ENCODE data around the gene STYXL1.

Gene STYXL1

DNA sequence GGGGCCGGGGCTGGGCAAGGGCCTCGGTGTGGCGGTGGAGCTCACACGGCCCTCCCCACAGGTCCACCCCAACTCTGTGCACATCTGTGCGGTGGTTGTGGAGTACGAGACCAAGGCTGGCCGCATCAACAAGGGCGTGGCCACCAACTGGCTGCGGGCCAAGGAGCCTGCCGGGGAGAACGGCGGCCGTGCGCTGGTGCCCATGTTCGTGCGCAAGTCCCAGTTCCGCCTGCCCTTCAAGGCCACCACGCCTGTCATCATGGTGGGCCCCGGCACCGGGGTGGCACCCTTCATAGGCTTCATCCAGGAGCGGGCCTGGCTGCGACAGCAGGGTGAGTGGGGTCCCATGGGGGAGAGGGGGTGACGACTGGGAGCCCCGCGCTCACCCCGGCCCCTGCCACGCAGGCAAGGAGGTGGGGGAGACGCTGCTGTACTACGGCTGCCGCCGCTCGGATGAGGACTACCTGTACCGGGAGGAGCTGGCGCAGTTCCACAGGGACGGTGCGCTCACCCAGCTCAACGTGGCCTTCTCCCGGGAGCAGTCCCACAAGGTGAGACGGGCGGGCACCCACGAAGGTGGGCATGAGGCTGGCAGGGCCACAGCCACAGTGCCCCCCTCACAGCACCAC is 62.2 kb downstream of the STYXL1 start:
- TF ChIP-seq, protein P1, sequence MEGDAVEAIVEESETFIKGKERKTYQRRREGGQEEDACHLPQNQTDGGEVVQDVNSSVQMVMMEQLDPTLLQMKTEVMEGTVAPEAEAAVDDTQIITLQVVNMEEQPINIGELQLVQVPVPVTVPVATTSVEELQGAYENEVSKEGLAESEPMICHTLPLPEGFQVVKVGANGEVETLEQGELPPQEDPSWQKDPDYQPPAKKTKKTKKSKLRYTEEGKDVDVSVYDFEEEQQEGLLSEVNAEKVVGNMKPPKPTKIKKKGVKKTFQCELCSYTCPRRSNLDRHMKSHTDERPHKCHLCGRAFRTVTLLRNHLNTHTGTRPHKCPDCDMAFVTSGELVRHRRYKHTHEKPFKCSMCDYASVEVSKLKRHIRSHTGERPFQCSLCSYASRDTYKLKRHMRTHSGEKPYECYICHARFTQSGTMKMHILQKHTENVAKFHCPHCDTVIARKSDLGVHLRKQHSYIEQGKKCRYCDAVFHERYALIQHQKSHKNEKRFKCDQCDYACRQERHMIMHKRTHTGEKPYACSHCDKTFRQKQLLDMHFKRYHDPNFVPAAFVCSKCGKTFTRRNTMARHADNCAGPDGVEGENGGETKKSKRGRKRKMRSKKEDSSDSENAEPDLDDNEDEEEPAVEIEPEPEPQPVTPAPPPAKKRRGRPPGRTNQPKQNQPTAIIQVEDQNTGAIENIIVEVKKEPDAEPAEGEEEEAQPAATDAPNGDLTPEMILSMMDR (IDR thresholded peaks at IDR 0.05) = no peak
- H3K9me3 ChIP-seq = no peaks in the 10 kb centered on the region
- no peaks in the 10 kb centered on the region for H3K27me3 ChIP-seq
- H3K36me3 ChIP-seq = peaks cover 95% of the 10 kb centered on the region
- H3K27ac ChIP-seq = no peak overlapping the region
- H3K4me3 ChIP-seq (ENCODE audit: low read depth in 1 of 2, low read length in 1 of 2) = no peak overlapping the region
- H3K4me1 ChIP-seq (ENCODE audit: control insufficient read depth in 1 of 2, insufficient read depth in 1 of 2, low read depth in 1 of 2, low read length in 1 of 2) = no peaks in the 10 kb centered on the region

DNA sequence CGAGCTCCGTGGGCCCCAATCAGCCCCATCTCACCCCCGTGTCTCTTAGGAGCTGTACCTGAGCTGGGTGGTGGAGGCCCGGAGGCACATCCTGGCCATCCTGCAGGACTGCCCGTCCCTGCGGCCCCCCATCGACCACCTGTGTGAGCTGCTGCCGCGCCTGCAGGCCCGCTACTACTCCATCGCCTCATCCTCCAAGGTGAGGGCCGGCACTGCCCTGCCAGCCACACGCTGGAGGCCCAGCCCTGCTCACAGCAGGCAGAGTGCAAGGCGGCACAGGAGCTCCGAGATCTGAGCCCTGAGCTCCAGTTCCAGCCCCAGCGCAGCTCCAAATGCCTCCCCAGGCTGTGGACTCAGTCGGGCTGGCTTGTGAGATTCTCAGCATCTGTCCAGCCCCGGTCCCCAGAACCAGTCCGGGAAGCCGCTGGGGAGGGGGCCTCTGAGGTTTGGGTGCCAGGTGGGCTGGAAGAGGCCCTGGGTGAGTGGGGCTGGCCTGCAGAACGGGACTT is 62.7 kb downstream of the STYXL1 start:
- H3K36me3 ChIP-seq = peaks cover 95% of the 10 kb centered on the region
- H3K9me3 ChIP-seq = no peaks in the 10 kb centered on the region
- TF ChIP-seq, protein P1 (IDR thresholded peaks at IDR 0.05) = no peak
- H3K27me3 ChIP-seq = no peaks in the 10 kb centered on the region
- no peak overlapping the region for H3K4me3 ChIP-seq (ENCODE audit: low read depth in 1 of 2, low read length in 1 of 2)
- H3K4me1 ChIP-seq (ENCODE audit: control insufficient read depth in 1 of 2, insufficient read depth in 1 of 2, low read depth in 1 of 2, low read length in 1 of 2) = no peaks in the 10 kb centered on the region
- H3K27ac ChIP-seq = no peak overlapping the region

DNA sequence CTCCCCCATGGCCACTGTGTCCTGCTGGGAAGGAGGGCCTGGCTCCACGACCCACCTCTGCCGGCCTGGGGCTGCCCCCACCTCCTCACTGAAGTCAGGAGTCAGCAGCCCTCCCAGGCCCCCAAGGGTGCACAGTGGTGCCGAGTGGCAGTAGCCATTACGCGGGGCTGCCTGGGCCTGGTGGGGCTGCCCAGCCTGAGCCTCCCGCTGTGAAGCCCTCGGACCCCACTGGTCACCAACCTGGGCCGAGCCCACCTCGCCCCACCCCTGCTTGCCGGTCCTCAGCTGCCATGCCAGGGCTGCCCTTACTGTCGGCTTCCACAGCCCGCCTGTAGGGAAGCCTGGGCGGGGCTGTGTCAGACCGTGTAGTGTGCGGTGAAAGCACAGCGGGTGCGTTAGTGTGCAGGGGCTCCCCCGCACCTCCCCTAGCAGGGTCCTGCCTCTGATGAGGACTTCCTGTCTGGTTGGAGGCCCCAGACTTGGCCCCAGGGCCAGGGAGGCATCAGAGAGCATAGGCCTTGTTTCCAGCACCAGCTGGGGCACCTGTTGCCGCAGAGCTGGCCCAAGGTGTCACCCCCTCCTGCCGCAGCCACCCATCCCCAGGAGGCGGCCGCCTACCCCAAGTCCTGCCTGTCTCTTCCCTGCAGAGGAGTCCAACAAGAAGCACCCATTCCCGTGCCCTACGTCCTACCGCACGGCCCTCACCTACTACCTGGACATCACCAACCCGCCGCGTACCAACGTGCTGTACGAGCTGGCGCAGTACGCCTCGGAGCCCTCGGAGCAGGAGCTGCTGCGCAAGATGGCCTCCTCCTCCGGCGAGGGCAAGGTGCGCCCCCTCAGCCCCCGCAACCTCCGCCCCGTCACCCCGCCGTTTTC is 63.4 kb downstream of the STYXL1 start:
- no peaks in the 10 kb centered on the region for H3K27me3 ChIP-seq
- no peaks in the 10 kb centered on the region for H3K4me1 ChIP-seq (ENCODE audit: control insufficient read depth in 1 of 2, insufficient read depth in 1 of 2, low read depth in 1 of 2, low read length in 1 of 2)
- H3K27ac ChIP-seq = no peak overlapping the region
- H3K36me3 ChIP-seq = peaks cover 95% of the 10 kb centered on the region
- H3K9me3 ChIP-seq = no peaks in the 10 kb centered on the region
- no peak overlapping the region for H3K4me3 ChIP-seq (ENCODE audit: low read depth in 1 of 2, low read length in 1 of 2)
- TF ChIP-seq, protein P1 (IDR thresholded peaks at IDR 0.05) = no peak

DNA sequence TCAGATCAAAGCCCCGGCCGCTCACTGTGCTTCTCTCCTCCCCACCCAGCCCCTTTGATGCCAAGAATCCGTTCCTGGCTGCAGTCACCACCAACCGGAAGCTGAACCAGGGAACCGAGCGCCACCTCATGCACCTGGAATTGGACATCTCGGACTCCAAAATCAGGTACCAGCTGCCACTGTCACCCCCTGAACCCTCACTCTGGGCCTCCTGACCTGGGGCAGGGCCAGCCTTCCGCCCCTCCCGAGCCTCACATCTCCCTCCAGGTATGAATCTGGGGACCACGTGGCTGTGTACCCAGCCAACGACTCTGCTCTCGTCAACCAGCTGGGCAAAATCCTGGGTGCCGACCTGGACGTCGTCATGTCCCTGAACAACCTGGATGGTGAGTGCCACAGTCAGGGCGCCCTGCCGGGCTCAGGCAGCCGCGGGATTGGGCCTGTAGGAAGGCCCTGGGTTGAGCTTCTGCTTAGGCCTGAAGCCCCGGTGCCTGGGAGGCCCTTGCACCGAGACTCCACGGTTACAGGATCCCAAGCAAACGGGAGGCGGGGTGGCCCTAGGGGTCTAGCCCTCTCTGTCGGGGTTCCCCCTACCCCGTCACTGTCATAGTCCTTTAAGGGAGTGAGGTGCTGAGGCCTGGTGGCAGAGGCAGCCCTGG is 64.2 kb downstream of the STYXL1 start:
- no peaks in the 10 kb centered on the region for H3K27me3 ChIP-seq
- no peaks in the 10 kb centered on the region for H3K9me3 ChIP-seq
- H3K36me3 ChIP-seq = peaks cover 99% of the 10 kb centered on the region
- H3K27ac ChIP-seq = no peak overlapping the region
- H3K4me3 ChIP-seq (ENCODE audit: low read depth in 1 of 2, low read length in 1 of 2) = no peak overlapping the region
- TF ChIP-seq, protein P1 (IDR thresholded peaks at IDR 0.05) = no peak
- no peaks in the 10 kb centered on the region for H3K4me1 ChIP-seq (ENCODE audit: control insufficient read depth in 1 of 2, insufficient read depth in 1 of 2, low read depth in 1 of 2, low read length in 1 of 2)

DNA sequence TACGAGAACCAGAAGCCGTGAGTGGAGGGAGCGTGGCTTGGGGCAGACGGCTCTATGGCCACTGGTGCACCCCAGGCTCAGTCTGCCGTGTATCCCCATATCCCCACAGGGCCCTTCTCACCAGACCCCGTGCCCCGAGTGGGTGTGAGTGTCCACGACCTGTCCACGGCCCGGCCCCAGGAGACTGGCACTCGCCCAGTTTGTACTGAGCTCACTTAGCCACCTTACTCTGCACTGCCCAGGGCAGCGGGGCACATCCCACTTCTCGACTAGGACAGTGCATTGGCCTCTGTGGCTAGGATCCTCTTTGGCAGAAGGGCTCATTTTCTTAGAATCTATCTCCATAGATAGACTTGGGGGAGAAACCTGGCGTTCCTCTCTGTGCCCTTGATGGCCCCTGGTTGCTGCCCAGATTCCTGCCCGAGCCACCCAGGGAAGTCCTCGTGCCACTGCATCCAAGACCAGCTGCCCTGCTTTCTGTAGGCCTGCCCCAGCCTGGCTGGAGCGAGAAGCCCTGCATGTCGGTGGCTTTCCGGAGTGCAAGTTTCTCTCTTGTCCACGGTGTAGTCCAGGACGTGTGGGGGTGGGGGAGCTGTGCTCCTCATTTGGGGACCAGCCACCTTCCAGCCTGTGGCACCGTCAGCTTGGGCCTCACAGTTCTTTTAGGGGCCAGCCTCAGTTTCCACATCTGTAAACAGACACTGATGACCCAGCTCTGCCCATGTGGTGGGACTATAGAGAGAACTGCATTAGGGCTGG is 65.3 kb downstream of the STYXL1 start:
- TF ChIP-seq, protein P1 (IDR thresholded peaks at IDR 0.05) = no peak
- H3K36me3 ChIP-seq = peaks cover 95% of the 10 kb centered on the region
- H3K4me1 ChIP-seq (ENCODE audit: control insufficient read depth in 1 of 2, insufficient read depth in 1 of 2, low read depth in 1 of 2, low read length in 1 of 2) = no peaks in the 10 kb centered on the region
- H3K9me3 ChIP-seq = no peaks in the 10 kb centered on the region
- no peak overlapping the region for H3K27ac ChIP-seq
- no peak overlapping the region for H3K4me3 ChIP-seq (ENCODE audit: low read depth in 1 of 2, low read length in 1 of 2)
- no peaks in the 10 kb centered on the region for H3K27me3 ChIP-seq
